ENCODE results near the gene KIF3B.

GRCh38 chr20:32357869-32358631 is 80.6 kb downstream of the KIF3B start, which contains the start of gene ASXL1:
- TF ChIP-seq CTCF (conservative IDR thresholded peaks at IDR 0.05; ENCODE audit: low read depth, low read length) = no peak
- no peak for TF ChIP-seq EZH2 (IDR thresholded peaks at IDR 0.05; ENCODE audit: low read length, unreplicated experiment)
- TF ChIP-seq EZH2phosphoT487 (IDR thresholded peaks at IDR 0.05; ENCODE audit: borderline replicate concordance, low read length) = no peak
